Left ventricle myocardium inferior (tissue), 1 donor: Measurements from ENCODE around the gene ARHGEF2. TPM values are rescaled to one million over a fixed set of nuclear protein-coding genes. Genes with fewer than 3 reads are reported as not detected.

ENCODE experiments used
- DNase-seq: peaks from one replicate; pipeline ENCODE4 v3.0.0-alpha.2; 2020
- H3K27ac ChIP-seq: fragments of 200-600 bp; replicated peaks from 2 replicates; pipeline ENCODE4 v1.8.0; 2021
- H3K27me3 ChIP-seq: fragments of 200-600 bp; 2 replicates; pipeline ENCODE4 v1.8.0; 2021; ENCODE audit warnings: low read depth
- H3K36me3 ChIP-seq: fragments of 200-600 bp; 2 replicates; pipeline ENCODE4 v1.8.0; 2021
- H3K4me1 ChIP-seq: fragments of 200-600 bp; 2 replicates; pipeline ENCODE4 v1.8.0; 2021
- H3K4me3 ChIP-seq: fragments of 200-600 bp; 2 replicates; pipeline ENCODE4 v1.8.0; 2021; ENCODE audit warnings: mild to moderate bottlenecking, moderate library complexity
- H3K9me3 ChIP-seq: fragments of 200-600 bp; replicated peaks from 2 replicates; pipeline ENCODE4 v1.8.0; 2021
- intact Hi-C: fragments of 100-400 bp; cut with micrococcal nuclease; formaldehyde crosslinking; loops from one replicate; pipeline ENCODE4 v1.11.0; 2022
- total RNA-seq: library from RNA; stranded (reverse); fragmentation: NEBNext Ultra II Directional; extraction: Animal tissue kit (Norgen Biotek cat#: 25700); gene quantifications from one replicate; pipeline ENCODE4 v1.2.1, GENCODE V29; 2021
- TF ChIP-seq, protein P1 (sequence below): fragments of 200-600 bp; IDR thresholded peaks from 2 replicates; pipeline ENCODE4 v1.8.0; 2021; ENCODE audit warnings: antibody characterized with exemption, mild to moderate bottlenecking, borderline replicate concordance
- donor health status: DM: no; HTN: yes; CAD: no; lungs with severe emphysema.

The ARHGEF2 gene
- total RNA-seq, 1 donor from 2014 or later, result 69.3 TPM

DNA sequence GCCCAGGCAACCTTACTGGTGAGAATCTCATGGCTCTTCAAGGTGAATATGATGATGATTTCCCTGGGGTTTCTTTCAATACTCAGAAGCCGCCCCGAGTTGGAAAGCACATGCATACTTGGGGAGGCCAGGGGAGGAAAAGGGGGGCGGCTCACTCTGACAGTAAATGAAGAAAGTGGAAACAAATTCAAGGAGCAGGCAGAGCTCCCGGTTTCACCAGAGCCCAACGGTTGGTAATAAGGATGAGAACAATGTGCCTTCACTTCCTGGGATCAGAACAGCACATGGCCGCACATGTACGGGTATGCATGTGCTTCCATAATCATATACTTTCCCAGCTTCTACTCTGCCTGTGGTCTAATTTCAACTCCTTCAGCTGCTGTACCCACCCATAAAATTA is 3.8 kb upstream of the ARHGEF2 start:
- no peaks in the 10 kb centered on the region for H3K27me3 ChIP-seq
- H3K27ac ChIP-seq, result peak overlapping the region; percentile 99
- TF ChIP-seq, protein P1, sequence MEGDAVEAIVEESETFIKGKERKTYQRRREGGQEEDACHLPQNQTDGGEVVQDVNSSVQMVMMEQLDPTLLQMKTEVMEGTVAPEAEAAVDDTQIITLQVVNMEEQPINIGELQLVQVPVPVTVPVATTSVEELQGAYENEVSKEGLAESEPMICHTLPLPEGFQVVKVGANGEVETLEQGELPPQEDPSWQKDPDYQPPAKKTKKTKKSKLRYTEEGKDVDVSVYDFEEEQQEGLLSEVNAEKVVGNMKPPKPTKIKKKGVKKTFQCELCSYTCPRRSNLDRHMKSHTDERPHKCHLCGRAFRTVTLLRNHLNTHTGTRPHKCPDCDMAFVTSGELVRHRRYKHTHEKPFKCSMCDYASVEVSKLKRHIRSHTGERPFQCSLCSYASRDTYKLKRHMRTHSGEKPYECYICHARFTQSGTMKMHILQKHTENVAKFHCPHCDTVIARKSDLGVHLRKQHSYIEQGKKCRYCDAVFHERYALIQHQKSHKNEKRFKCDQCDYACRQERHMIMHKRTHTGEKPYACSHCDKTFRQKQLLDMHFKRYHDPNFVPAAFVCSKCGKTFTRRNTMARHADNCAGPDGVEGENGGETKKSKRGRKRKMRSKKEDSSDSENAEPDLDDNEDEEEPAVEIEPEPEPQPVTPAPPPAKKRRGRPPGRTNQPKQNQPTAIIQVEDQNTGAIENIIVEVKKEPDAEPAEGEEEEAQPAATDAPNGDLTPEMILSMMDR, result no peak
- H3K4me1 ChIP-seq, result peaks cover 78% of the 10 kb centered on the region
- H3K36me3 ChIP-seq, result no peaks in the 10 kb centered on the region
- peak overlapping the region; percentile 77 for H3K4me3 ChIP-seq
- no peaks in the 10 kb centered on the region for H3K9me3 ChIP-seq
- no peak for DNase-seq
- intact Hi-C loops, result no loop called here

DNA sequence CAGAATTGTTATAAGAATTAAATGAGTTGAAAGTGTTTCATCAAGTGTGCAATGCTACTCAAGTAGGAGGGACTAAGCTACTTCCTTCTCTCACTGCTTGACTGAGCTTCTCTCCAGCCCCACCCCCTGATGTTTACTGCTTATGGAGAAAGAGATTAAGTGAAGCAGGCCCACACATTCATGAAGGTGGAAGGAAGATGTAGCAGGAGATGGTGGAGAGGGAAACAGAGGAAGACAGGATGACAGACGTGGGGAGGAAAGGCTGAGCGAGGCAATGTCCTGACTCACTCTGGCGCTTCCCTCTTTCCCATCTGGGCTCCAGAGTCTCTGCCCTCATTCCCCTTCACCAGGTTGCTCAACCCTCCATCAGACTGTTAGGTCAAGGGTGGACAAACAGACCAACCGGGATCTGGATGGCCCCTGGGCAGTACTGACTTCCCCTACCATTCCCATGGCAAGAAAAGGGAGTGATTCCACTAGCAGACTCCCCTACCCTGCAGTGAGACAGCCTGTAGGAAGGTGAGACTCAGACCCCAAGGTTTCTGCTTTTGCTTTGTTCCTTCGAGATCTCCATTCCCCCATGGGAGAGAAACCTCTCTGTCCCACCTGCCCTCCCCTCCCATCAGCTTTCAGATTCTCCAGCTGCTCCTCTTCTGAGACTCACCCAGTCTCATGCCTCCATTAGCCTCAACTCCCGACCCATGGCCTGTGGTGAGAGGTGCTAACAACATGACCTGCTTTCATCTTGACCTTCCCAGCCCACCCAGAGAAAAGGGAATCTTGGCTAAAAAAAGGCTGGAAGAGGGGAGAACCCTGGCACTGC is 3.1 kb upstream of the ARHGEF2 start:
- TF ChIP-seq, protein P1, result no peak
- peak overlapping the region; percentile 77 for H3K4me3 ChIP-seq
- H3K9me3 ChIP-seq, result no peaks in the 10 kb centered on the region
- peaks cover 84% of the 10 kb centered on the region for H3K4me1 ChIP-seq
- intact Hi-C loops, result no loop called here
- no peak for DNase-seq
- no peaks in the 10 kb centered on the region for H3K36me3 ChIP-seq
- no peaks in the 10 kb centered on the region for H3K27me3 ChIP-seq
- peak overlapping the region; percentile 99 for H3K27ac ChIP-seq

DNA sequence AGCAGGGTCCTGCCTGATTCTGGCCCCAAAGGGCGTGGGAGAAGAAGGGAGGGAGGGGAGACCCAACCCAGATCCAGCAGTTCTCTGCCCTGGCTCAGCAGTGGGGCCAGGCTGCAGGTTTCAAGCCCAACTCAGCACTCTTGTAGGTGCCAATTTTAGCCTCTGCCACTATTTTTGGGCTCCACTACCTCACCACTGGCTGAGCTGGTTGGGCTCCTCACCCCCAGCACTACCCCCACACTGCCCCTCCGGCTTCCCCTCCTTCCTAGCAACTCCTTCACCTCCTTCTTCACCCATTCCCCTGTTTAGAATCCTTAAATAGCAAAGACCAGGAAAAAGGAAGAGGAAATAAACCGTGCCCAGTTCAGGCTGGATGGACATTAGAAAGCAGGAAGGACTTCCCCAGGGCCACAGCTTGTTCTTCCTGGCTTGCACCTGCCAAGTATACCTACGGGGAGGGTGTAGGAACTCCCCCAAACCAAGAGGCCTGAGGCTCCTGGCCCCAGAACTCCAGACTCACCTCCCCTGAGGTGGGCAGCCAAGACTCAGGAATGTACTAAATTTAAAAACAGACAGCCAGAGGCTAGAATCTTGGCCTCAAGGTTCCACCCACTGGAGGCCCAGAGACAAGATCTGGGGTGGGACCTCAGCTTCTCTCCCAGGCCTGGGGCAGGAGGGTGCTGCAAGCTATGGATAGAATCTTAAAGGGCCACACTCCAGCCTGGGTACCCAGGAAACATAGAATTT is 1.4 kb upstream of the ARHGEF2 start:
- H3K4me3 ChIP-seq, result peak overlapping the region; percentile 77
- no peaks in the 10 kb centered on the region for H3K36me3 ChIP-seq
- peak overlapping the region; percentile 99 for H3K27ac ChIP-seq
- intact Hi-C loops, result no loop called here
- peak; percentile 60 for DNase-seq
- TF ChIP-seq, protein P1, result no peak
- no peaks in the 10 kb centered on the region for H3K9me3 ChIP-seq
- peaks cover 99% of the 10 kb centered on the region for H3K4me1 ChIP-seq
- no peaks in the 10 kb centered on the region for H3K27me3 ChIP-seq

DNA sequence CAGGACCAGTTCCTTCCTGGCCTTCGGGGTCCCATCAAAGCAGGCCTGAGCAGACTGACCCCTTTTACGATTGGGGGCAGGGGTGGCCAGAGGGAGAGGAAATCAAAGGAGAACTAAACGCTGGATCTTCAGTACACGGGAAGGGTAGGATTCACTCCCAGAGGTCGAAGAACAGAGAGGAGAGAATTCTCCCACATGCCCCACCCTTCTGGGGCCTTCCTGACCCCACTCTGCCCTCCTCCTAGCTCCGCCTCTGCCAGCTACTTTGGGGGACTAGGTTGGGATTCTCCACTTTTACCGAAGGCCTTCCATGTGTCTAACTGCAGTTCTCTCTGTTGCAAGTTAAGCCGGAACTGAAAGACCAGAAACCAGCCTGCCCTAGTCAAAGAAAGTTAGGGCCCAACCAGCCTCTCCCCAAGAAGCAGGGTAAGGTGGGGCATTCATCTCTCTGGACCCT is 654 bp upstream of the ARHGEF2 start:
- Histone ChIP-seq H3K4me1 (peaks cover 99% of the 10 kb centered on the region), H3K27me3 (no peaks in the 10 kb centered on the region), H3K36me3 (peaks cover under 1% of the 10 kb centered on the region), H3K27ac (peak overlapping the region; percentile 99), H3K4me3 (peak overlapping the region; percentile 77), H3K9me3 (no peaks in the 10 kb centered on the region)
- intact Hi-C loops, result no loop called here
- TF ChIP-seq, protein P1, result no peak
- peak; percentile 46 for DNase-seq

DNA sequence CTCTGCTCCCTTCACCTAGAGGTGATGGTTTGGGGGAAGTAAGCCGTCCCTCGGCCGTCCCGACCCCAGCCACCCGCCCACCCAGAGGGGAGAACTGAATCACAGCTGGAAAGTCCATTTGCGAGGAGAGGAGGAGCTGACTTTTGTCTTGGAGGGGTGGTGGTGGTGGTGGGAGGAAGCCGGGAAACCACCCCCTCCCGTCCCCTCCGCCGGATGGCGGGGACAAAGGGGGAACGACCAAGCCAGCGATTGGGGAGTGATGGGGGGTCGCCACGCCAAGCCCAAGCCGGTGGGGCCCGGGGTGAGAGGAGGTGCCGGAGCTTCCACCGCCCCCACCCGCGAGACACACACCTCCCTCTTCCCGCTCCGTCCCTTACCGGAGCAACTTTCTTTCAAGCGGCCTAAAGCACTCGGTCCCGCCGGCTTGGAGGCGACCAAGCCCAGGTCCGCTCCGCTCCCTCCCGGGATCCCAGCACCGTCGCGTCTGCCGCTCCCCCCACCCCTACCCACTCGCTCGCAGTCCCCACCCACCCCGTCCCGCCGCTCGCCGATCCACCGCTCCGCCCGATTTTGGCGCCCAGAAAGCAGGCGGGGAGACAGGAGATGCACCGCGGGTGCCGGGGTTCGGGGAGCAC is 540 bp downstream of the ARHGEF2 start:
- intact Hi-C loops, result no loop called here
- Histone ChIP-seq H3K4me1 (peaks cover 99% of the 10 kb centered on the region), H3K27ac (peak overlapping the region; percentile 99), H3K36me3 (peaks cover 6% of the 10 kb centered on the region), H3K9me3 (no peaks in the 10 kb centered on the region), H3K27me3 (no peaks in the 10 kb centered on the region), H3K4me3 (peak overlapping the region; percentile 77)
- DNase-seq, result peak; percentile 61
- TF ChIP-seq, protein P1, result no peak
